ENCODE data around the gene DRC1. TPM values are rescaled to one million over a fixed set of nuclear protein-coding genes. Genes with fewer than 3 reads are reported as not detected.

The DRC1 gene
- total and polyA plus RNA-seq, 2 of the 4 experiments (the other 2 are of a cell fraction): 0.18 TPM; not detected in 1

GRCh38 chr2:26465266-26465925, 63.7 kb downstream of the DRC1 start:
- H3K14ac ChIP-seq (replicated peaks; ENCODE audit: low read depth, low read length): no peak overlapping the region
- no peaks in the 10 kb centered on the region for H3K4me1 ChIP-seq (ENCODE audit: control insufficient read depth, insufficient read depth, low read length)
- no peak overlapping the region for H2BK5ac ChIP-seq (ENCODE audit: low read depth, low read length, poor library complexity, severe bottlenecking)
- no peaks in the 10 kb centered on the region for H4K20me1 ChIP-seq (ENCODE audit: insufficient read depth, low read length)
- dilution Hi-C loops (cut with HindIII; ENCODE audit: low sequenced_read_pairs, unreplicated experiment) (no loop called here), in situ Hi-C loops (cut with MboI; ENCODE audit: low sequenced_read_pairs) (no loop called here), intact Hi-C loops (cut with micrococcal nuclease) (loop anchor here (5.0 to 10.0 kb wide), 2 partner anchors 141 to 223 kb away; partner anchors contain the start of genes HADHA and HADHB)
- no peak overlapping the region for H3K23ac ChIP-seq (ENCODE audit: low read depth, low read length)
- H3K27me3 ChIP-seq (ENCODE audit: control insufficient read depth, insufficient read depth, low read length): no peaks in the 10 kb centered on the region; the same call in 1 of the 2 replicates
- POLR2A ChIA-PET (ENCODE audit: unreplicated experiment): no interaction called here
- H3K9me1 ChIP-seq (ENCODE audit: insufficient read depth, low read length): no peaks in the 10 kb centered on the region
- H2AFZ ChIP-seq (replicated peaks; ENCODE audit: low read length, poor library complexity): no peak overlapping the region
- no peak overlapping the region for H3K4me3 ChIP-seq (ENCODE audit: insufficient read depth, low read depth, low read length)
- no peak for TF ChIP-seq MAZ (IDR thresholded peaks at IDR 0.05; ENCODE audit: borderline replicate concordance, low read depth, low read length)
- no peak for TF ChIP-seq SMC3 (IDR thresholded peaks at IDR 0.05; ENCODE audit: low read depth, low read length)
- TF ChIP-seq CHD1 (IDR thresholded peaks at IDR 0.05; ENCODE audit: low read depth, low read length): no peak
- WGBS, 2 experiments (ENCODE audit: extremely low coverage in 2 of 2, insufficient read length in 1 of 2): 65% methylated on average over 3 of the region's 11 CpGs; no CpG with 5 or more reads in 1 of the 2 experiments
- no peak overlapping the region for H4K91ac ChIP-seq (ENCODE audit: insufficient read depth, low read depth, low read length)
- H2AK5ac ChIP-seq (ENCODE audit: low read depth, low read length): no peak overlapping the region
- H3K9me3 ChIP-seq (ENCODE audit: control insufficient read depth, insufficient read depth, low read length): peaks cover 5% of the 10 kb centered on the region
- no peak overlapping the region for H2BK15ac ChIP-seq (ENCODE audit: low read depth, low read length)
- no peak overlapping the region for H3K4me2 ChIP-seq (ENCODE audit: low read depth, low read length)
- no peaks in the 10 kb centered on the region for H3K79me1 ChIP-seq (ENCODE audit: low read depth in 1 of 2, low read length in 2 of 2)
- H3K56ac ChIP-seq (ENCODE audit: extremely low read depth, insufficient read depth, low read length): no peak overlapping the region
- H3K4ac ChIP-seq (ENCODE audit: low read depth, low read length): no peak overlapping the region
- no peak overlapping the region for H2BK120ac ChIP-seq (ENCODE audit: low read depth, low read length)
- CTCF ChIA-PET: no interaction called here
- no peak overlapping the region for H4K8ac ChIP-seq (ENCODE audit: low read depth in 2 of 2, low read length in 2 of 2)
- no peak overlapping the region for H2BK20ac ChIP-seq (ENCODE audit: low read depth, low read length)
- ATAC-seq (ENCODE audit: low read depth) (no peak), DNase-seq (no peak)
- H3K36me3 ChIP-seq (ENCODE audit: control insufficient read depth, insufficient read depth, low read length): no peaks in the 10 kb centered on the region
- H3K9ac ChIP-seq (ENCODE audit: low read depth, low read length): no peak overlapping the region
- no peak overlapping the region for H3K18ac ChIP-seq (ENCODE audit: low read depth, low read length)
- BruUV-seq (replicated peaks): no TSS peak
- no peak overlapping the region for H4K5ac ChIP-seq (ENCODE audit: low read depth, low read length)
- H3K27ac ChIP-seq (ENCODE audit: insufficient read depth, low read length): no peak overlapping the region
- no peak overlapping the region for H2AK9ac ChIP-seq (replicated peaks; ENCODE audit: low read depth, low read length, poor library complexity)
